ENCODE measurements around the gene PDE6H. TPM values are rescaled to one million over a fixed set of nuclear protein-coding genes. Genes with fewer than 3 reads are reported as not detected.

PDE6H gene
- polyA plus RNA-seq, 1 of the 3 experiments (the other 2 are of a cell fraction): not detected

DNA sequence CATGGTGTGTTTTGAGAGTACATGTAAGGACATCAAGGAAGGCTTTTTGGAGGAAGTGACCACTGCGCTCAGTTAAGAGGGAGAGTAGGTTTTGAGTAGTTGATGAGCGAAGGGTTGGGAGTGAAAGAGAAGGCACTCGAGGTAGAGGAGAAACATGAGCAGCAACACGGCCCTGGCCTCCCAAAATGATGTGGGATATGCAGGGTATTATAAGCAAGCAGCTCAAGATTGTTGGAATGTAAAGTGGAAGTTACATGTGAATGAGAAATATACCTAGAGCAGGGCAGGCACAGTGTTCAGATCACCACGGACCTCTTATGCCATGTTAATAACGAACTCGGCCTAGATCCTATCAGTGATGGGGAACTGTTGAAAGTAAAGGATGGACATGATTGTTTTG, 9.3 kb upstream of the PDE6H start (continued):
- TF ChIP-seq TAF1 (IDR thresholded peaks at IDR 0.05; ENCODE audit: borderline replicate concordance, low read depth, low read length) (no peak), SMC3 (IDR thresholded peaks at IDR 0.05; ENCODE audit: low read depth, low read length) (no peak), ELF1 (IDR thresholded peaks at IDR 0.05) (no peak), EZH2phosphoT487 (IDR thresholded peaks at IDR 0.05; ENCODE audit: borderline replicate concordance, low read depth) (no peak), USF2 (IDR thresholded peaks at IDR 0.05; ENCODE audit: borderline replicate concordance, low read depth, low read length) (no peak), FOXJ3 (CRISPR knock-in tag; IDR thresholded peaks at IDR 0.05) (no peak), YY1 (IDR thresholded peaks at IDR 0.05; ENCODE audit: low read depth) (no peak), FOSL2 (IDR thresholded peaks at IDR 0.05; ENCODE audit: borderline replicate concordance, low read depth) (no peak)

DNA sequence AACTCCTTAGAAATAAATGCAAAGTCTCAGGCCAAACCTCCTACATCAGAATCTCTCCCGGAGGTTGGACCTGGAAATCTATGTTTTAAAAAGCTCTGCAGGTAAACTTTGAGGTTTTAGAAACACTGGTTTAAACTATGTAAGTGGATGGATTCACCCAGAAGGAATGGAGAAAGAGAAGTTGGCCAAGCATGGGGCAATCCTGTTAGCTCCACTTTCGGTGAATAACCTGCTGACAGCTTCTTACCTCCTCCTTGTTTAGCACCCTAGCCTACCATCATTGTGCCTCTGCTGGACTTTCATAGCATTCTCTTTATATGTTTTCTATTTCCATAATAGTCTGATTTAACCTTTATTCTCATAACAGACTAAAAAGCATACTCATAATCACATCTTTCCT, 8.4 kb upstream of the PDE6H start:
- Histone ChIP-seq H3K4me2 (no peak overlapping the region), H3K4me1 (ENCODE audit: control insufficient read depth in 1 of 2, insufficient read depth in 2 of 2, low read depth in 1 of 2, low read length in 1 of 2) (peaks cover 11 to 12% of the 10 kb centered on the region in 2 experiments; a peak in 3 of 4 replicates), H3K36me3 (replicated peaks in 1 of 2; ENCODE audit: control insufficient read depth in 1 of 2, insufficient read depth in 2 of 2, low read length in 1 of 2) (no peaks in the 10 kb centered on the region), H3K27ac (ENCODE audit: low read depth in 2 of 2, low read length in 1 of 2) (no peak overlapping the region), H3K4me3 (ENCODE audit: low read depth in 2 of 2, low read length in 1 of 2) (no peak overlapping the region), H3K79me2 (ENCODE audit: insufficient read depth) (peaks cover 19% of the 10 kb centered on the region), H4K20me1 (ENCODE audit: insufficient read depth) (no peaks in the 10 kb centered on the region), H3K9me2 (no peaks in the 10 kb centered on the region), H3K27me3 (ENCODE audit: insufficient read depth) (no peaks in the 10 kb centered on the region), H3F3A (replicated peaks; ENCODE audit: insufficient read depth) (peaks cover 28% of the 10 kb centered on the region), H3K9me3 (no peaks in the 10 kb centered on the region), H3K9ac (no peak overlapping the region), H2AFZ (ENCODE audit: low read depth) (no peak overlapping the region)
- WGBS (ENCODE audit: low lambda C conversion rate): 98% methylated on average over 2 of the region's 2 CpGs
- ChIA-PET POLR2A (no interaction called here), CTCF (interaction anchor here (0.6 kb wide), 1 partner anchor 455 kb away, joined by 3 read pairs; no protein-coding TSS in a partner anchor)
- TF ChIP-seq MEF2A (IDR thresholded peaks at IDR 0.05; ENCODE audit: borderline replicate concordance, low read depth): no peak
- no peak for TF ChIP-seq SIN3A (IDR thresholded peaks at IDR 0.05; ENCODE audit: borderline replicate concordance, low read depth, low read length)
- TF ChIP-seq, protein P1, sequence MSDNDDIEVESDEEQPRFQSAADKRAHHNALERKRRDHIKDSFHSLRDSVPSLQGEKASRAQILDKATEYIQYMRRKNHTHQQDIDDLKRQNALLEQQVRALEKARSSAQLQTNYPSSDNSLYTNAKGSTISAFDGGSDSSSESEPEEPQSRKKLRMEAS (IDR thresholded peaks at IDR 0.05; ENCODE audit: low read depth): no peak
- no peak for TF ChIP-seq FOXJ3 (CRISPR knock-in tag; IDR thresholded peaks at IDR 0.05)
- no peak for TF ChIP-seq USF2 (IDR thresholded peaks at IDR 0.05; ENCODE audit: borderline replicate concordance, low read depth, low read length)
- TF ChIP-seq IRF3 (IDR thresholded peaks at IDR 0.05; ENCODE audit: low read depth, low read length): no peak
- TF ChIP-seq NRF1 (IDR thresholded peaks at IDR 0.05; ENCODE audit: low read depth, low read length): no peak
- TF ChIP-seq EP300 (IDR thresholded peaks at IDR 0.05; ENCODE audit: borderline replicate concordance in 1 of 2, low read depth in 1 of 2, low read length in 1 of 2): no peak
- DNase-seq: no peak

Data from SK-N-SH (cell line).